HL-60 (cell line): ENCODE results near the gene ZFP36L1.

Experiments used
- CTCF ChIP-seq: IDR thresholded peaks from one replicate; pipeline ENCODE4 v1.5.1; 2011; ENCODE audit warnings: low read length, control low read depth, inconsistent platforms; ENCODE audit not compliant: insufficient read depth
- POLR2AphosphoS5 ChIP-seq: IDR thresholded peaks from 2 replicates; pipeline ENCODE4 v1.6.1; 2012; ENCODE audit warnings: low read depth
- REST ChIP-seq: IDR thresholded peaks from 2 replicates; pipeline ENCODE4 v1.6.1; 2012; ENCODE audit warnings: low read depth; ENCODE audit not compliant: insufficient replicate concordance

GRCh38 chr14:68789821-68790643, 2.8 kb downstream of the ZFP36L1 start:
- TF ChIP-seq CTCF: no peak
- no peak for TF ChIP-seq REST
- no peak for TF ChIP-seq POLR2AphosphoS5
